Measurements from ENCODE around the gene AXDND1.

Gene AXDND1

GRCh38 chr1:179549368-179549700, 183.6 kb downstream of the AXDND1 start:
- H3K4me2 ChIP-seq (ENCODE audit: low read length), result no peak overlapping the region

DNA sequence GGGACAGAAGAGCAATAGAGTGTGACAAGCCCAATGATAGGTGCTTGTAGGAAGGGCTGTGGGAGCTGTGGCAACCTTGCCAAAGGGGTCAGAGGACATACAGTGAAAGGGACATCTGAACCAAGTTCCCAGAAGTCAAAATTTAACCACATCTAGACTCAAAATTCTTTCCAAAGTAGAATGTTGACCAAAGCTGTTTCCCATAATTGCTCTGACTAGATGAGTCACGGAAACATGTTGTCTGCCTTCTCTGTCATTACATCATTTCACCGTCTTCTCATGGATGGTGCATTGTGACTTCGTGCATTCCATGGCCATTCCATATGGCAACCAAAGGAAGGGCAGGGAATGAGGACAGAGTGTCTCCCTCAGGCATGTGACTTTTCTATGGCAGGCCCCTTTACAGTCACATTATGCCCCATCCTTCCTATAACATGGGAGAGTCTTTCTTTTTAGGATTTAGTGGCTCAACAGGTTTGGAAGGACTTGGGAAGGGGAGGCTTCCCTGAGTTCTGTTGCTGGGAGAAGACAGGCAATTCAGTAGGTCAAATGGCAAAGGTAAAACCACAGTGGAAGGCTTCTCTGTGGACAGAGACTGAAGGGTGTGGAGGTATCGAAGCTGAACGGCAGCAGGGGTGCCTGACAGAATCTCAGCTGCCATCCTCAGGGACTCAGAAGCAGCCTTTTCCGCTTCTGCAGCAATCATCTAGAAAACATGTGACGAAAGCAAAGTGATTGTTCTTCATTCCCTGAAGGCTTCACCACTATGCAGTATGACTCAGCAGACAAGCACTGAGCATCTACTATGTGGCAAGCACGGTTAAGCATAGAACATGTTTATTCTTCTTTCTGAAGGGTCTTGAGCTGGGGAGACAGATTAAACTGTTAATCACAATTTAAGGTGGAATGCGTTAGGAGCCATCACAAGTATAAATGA, 185.2 kb downstream of the AXDND1 start:
- Histone ChIP-seq H2AK5ac (ENCODE audit: low read length) (no peak overlapping the region), H3K4me3 (ENCODE audit: low read depth, low read length) (no peak overlapping the region), H2BK12ac (ENCODE audit: low read length) (no peak overlapping the region), H3K4me2 (ENCODE audit: low read length) (no peak overlapping the region), H3K4me1 (ENCODE audit: control insufficient read depth in 1 of 2, insufficient read depth in 2 of 2, low read length in 2 of 2) (peaks cover 11 to 20% of the 10 kb centered on the region in 2 experiments), H3K79me1 (ENCODE audit: low read length) (peaks cover 4% of the 10 kb centered on the region), H3K9me3 (ENCODE audit: insufficient read depth, low read depth, low read length) (no peaks in the 10 kb centered on the region), H4K91ac (ENCODE audit: low read depth, low read length) (peak overlapping the region; percentile 31), H3K4ac (ENCODE audit: low read depth, low read length) (no peak overlapping the region), H3K27me3 (ENCODE audit: insufficient read depth, low read length) (no peaks in the 10 kb centered on the region), H4K8ac (ENCODE audit: low read depth, low read length) (no peak overlapping the region), H3K9ac (ENCODE audit: low read length) (no peak overlapping the region), H3K23ac (ENCODE audit: low read length) (no peak overlapping the region), H3K79me2 (ENCODE audit: control insufficient read depth, insufficient read depth, low read length, poor library complexity) (no peaks in the 10 kb centered on the region), H3K18ac (ENCODE audit: low read length) (no peak overlapping the region), H4K12ac (ENCODE audit: low read depth, low read length) (no peak overlapping the region), H2AFZ (ENCODE audit: insufficient read depth, low read length, poor library complexity) (no peak overlapping the region), H2BK5ac (ENCODE audit: low read depth, low read length, poor library complexity) (peak overlapping the region; percentile 23), H2BK120ac (ENCODE audit: insufficient read depth, low read length, poor library complexity) (peak overlapping the region; percentile 9), H3K27ac (ENCODE audit: low read depth, low read length) (peak overlapping the region; percentile 22), H3K14ac (ENCODE audit: low read length) (no peak overlapping the region), H3K36me3 (ENCODE audit: control insufficient read depth in 1 of 2, insufficient read depth in 2 of 2, low read length in 2 of 2) (no peaks in the 10 kb centered on the region)
- WGBS (ENCODE audit: extremely low coverage, insufficient coverage, insufficient read length), result no CpG with 5 or more reads among the region's 9 CpGs
- DNase-seq, result peak; percentile 80 to 92

More at GRCh38 chr1:179549368-179549700, 183.6 kb downstream of the AXDND1 start:
- no peak overlapping the region for H3K18ac ChIP-seq (ENCODE audit: low read length)
- no peak overlapping the region for H2BK5ac ChIP-seq (ENCODE audit: low read depth, low read length, poor library complexity)
- H3K27ac ChIP-seq (ENCODE audit: low read depth, low read length), result no peak overlapping the region
- no peak overlapping the region for H2AFZ ChIP-seq (ENCODE audit: insufficient read depth, low read length, poor library complexity)
- H3K23ac ChIP-seq (ENCODE audit: low read length), result no peak overlapping the region
- H2AK5ac ChIP-seq (ENCODE audit: low read length), result no peak overlapping the region
- H3K79me1 ChIP-seq (ENCODE audit: low read length), result peaks cover 4% of the 10 kb centered on the region
- no peak overlapping the region for H3K14ac ChIP-seq (ENCODE audit: low read length)
- no peak overlapping the region for H3K9ac ChIP-seq (ENCODE audit: low read length)
- no peak overlapping the region for H4K12ac ChIP-seq (ENCODE audit: low read depth, low read length)
- H3K36me3 ChIP-seq (ENCODE audit: control insufficient read depth in 1 of 2, insufficient read depth in 2 of 2, low read length in 2 of 2), result no peaks in the 10 kb centered on the region
- no peak overlapping the region for H4K91ac ChIP-seq (ENCODE audit: low read depth, low read length)
- H2BK12ac ChIP-seq (ENCODE audit: low read length), result no peak overlapping the region
- H3K4ac ChIP-seq (ENCODE audit: low read depth, low read length), result no peak overlapping the region
- H3K4me3 ChIP-seq (ENCODE audit: low read depth, low read length), result no peak overlapping the region
- no peaks in the 10 kb centered on the region for H3K79me2 ChIP-seq (ENCODE audit: control insufficient read depth, insufficient read depth, low read length, poor library complexity)
- DNase-seq, result peak in 1 of 2 donors; percentile 26
- no peaks in the 10 kb centered on the region for H3K27me3 ChIP-seq (ENCODE audit: insufficient read depth, low read length)
- peaks cover 11 to 20% of the 10 kb centered on the region in 2 experiments for H3K4me1 ChIP-seq (ENCODE audit: control insufficient read depth in 1 of 2, insufficient read depth in 2 of 2, low read length in 2 of 2)
- no peak overlapping the region for H2BK120ac ChIP-seq (ENCODE audit: insufficient read depth, low read length, poor library complexity)
- WGBS (ENCODE audit: extremely low coverage, insufficient coverage, insufficient read length), result no CpG with 5 or more reads among the region's 2 CpGs
- H4K8ac ChIP-seq (ENCODE audit: low read depth, low read length), result no peak overlapping the region
- H3K9me3 ChIP-seq (ENCODE audit: insufficient read depth, low read depth, low read length), result no peaks in the 10 kb centered on the region

GRCh38 chr1:179554427-179554826, 188.7 kb downstream of the AXDND1 start:
- Histone ChIP-seq H3K4ac (ENCODE audit: low read depth, low read length) (no peak overlapping the region), H3K79me2 (ENCODE audit: control insufficient read depth, insufficient read depth, low read length, poor library complexity) (no peaks in the 10 kb centered on the region), H3K9ac (ENCODE audit: low read length) (no peak overlapping the region), H3K36me3 (ENCODE audit: control insufficient read depth in 1 of 2, insufficient read depth in 2 of 2, low read length in 2 of 2) (no peaks in the 10 kb centered on the region), H3K23ac (ENCODE audit: low read length) (no peak overlapping the region), H2BK120ac (ENCODE audit: insufficient read depth, low read length, poor library complexity) (no peak overlapping the region), H3K27ac (ENCODE audit: low read depth, low read length) (no peak overlapping the region), H3K9me3 (ENCODE audit: insufficient read depth, low read depth, low read length) (no peaks in the 10 kb centered on the region), H3K14ac (ENCODE audit: low read length) (no peak overlapping the region), H3K27me3 (ENCODE audit: insufficient read depth, low read length) (no peaks in the 10 kb centered on the region), H3K18ac (ENCODE audit: low read length) (no peak overlapping the region), H3K4me2 (ENCODE audit: low read length) (no peak overlapping the region), H2AK5ac (ENCODE audit: low read length) (no peak overlapping the region), H3K79me1 (ENCODE audit: low read length) (peaks cover 4% of the 10 kb centered on the region), H4K12ac (ENCODE audit: low read depth, low read length) (no peak overlapping the region), H2BK12ac (ENCODE audit: low read length) (no peak overlapping the region), H2BK5ac (ENCODE audit: low read depth, low read length, poor library complexity) (no peak overlapping the region), H4K91ac (ENCODE audit: low read depth, low read length) (no peak overlapping the region), H4K8ac (ENCODE audit: low read depth, low read length) (no peak overlapping the region), H3K4me3 (ENCODE audit: low read depth, low read length) (no peak overlapping the region), H2AFZ (ENCODE audit: insufficient read depth, low read length, poor library complexity) (no peak overlapping the region), H3K4me1 (ENCODE audit: control insufficient read depth in 1 of 2, insufficient read depth in 2 of 2, low read length in 2 of 2) (peaks cover 5 to 7% of the 10 kb centered on the region in 2 experiments)
- no peak for DNase-seq

- Histone ChIP-seq H3K9me3 (ENCODE audit: insufficient read depth, low read depth, low read length) (no peaks in the 10 kb centered on the region), H3K4me2 (ENCODE audit: low read length) (no peak overlapping the region), H4K12ac (ENCODE audit: low read depth, low read length) (no peak overlapping the region), H3K27me3 (ENCODE audit: insufficient read depth, low read length) (no peaks in the 10 kb centered on the region), H3K9ac (ENCODE audit: low read length) (no peak overlapping the region), H3K36me3 (ENCODE audit: control insufficient read depth in 1 of 2, insufficient read depth in 2 of 2, low read length in 2 of 2) (no peaks in the 10 kb centered on the region), H2BK5ac (ENCODE audit: low read depth, low read length, poor library complexity) (no peak overlapping the region), H3K4me1 (ENCODE audit: control insufficient read depth in 1 of 2, insufficient read depth in 2 of 2, low read length in 2 of 2) (no peaks in the 10 kb centered on the region), H2AK5ac (ENCODE audit: low read length) (no peak overlapping the region), H2AFZ (ENCODE audit: insufficient read depth, low read length, poor library complexity) (no peak overlapping the region), H4K8ac (ENCODE audit: low read depth, low read length) (no peak overlapping the region), H3K4ac (ENCODE audit: low read depth, low read length) (no peak overlapping the region), H3K4me3 (ENCODE audit: low read depth, low read length) (no peak overlapping the region), H3K23ac (ENCODE audit: low read length) (no peak overlapping the region), H3K18ac (ENCODE audit: low read length) (no peak overlapping the region), H2BK120ac (ENCODE audit: insufficient read depth, low read length, poor library complexity) (no peak overlapping the region), H3K79me2 (ENCODE audit: control insufficient read depth, insufficient read depth, low read length, poor library complexity) (no peaks in the 10 kb centered on the region), H2BK12ac (ENCODE audit: low read length) (no peak overlapping the region), H3K27ac (ENCODE audit: low read depth, low read length) (no peak overlapping the region), H3K14ac (ENCODE audit: low read length) (no peak overlapping the region), H4K91ac (ENCODE audit: low read depth, low read length) (no peak overlapping the region), H3K79me1 (ENCODE audit: low read length) (no peaks in the 10 kb centered on the region)
- no CpG with 5 or more reads among the region's 1 CpG for WGBS (ENCODE audit: extremely low coverage, insufficient coverage, insufficient read length)
- DNase-seq, result no peak
Measured at GRCh38 chr1:179558078-179558477, 192.3 kb downstream of the AXDND1 start.
